NCI-H2227 (cell line): ENCODE measurements around the gene SCNN1A.

Experiments used
- DNase-seq: peaks from one replicate; lab custom pipeline; 2025; ENCODE audit not compliant: unreplicated experiment; lab: John Stamatoyannopoulos, UW

SCNN1A gene

DNA sequence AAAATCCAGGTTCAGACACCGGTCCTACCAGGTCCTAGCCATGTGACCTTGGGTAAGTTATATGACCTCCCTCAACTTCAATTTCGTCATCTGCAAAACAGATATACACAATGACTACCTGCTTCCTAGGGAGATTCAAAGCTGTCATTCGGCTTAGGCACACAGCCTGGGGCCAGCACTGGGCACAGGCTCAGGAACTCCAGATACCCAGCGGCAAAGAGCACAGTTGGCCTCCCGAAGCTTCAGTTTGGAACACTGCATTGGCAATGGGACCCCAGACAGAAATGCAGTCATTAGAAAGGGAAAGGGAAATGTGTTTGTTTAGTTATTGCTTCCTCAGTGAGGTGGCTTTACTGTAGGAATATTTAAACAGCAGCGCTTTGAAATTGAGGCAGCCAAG is 53.5 kb downstream of the SCNN1A start:
- DNase-seq = no peak

DNA sequence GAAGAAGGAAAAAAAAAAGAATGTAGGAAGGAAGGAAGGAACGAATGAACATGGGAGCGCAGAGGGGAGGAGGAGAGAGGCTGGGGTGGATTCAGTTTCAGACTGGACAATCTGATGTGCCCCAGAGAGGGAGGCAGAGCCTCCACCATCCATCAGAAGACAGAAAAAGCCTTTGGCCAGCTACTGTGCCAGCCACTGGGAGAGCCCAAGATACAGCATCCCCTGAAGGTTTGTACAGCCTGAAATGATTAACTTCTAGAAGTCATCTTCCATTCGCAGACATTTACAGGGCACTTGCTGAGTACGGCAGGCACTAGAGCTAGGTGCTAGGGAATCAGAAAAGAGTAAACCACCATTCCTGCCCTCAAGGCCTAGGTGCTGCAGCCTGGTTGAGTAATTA is 55.9 kb downstream of the SCNN1A start:
- DNase-seq = no peak

DNA sequence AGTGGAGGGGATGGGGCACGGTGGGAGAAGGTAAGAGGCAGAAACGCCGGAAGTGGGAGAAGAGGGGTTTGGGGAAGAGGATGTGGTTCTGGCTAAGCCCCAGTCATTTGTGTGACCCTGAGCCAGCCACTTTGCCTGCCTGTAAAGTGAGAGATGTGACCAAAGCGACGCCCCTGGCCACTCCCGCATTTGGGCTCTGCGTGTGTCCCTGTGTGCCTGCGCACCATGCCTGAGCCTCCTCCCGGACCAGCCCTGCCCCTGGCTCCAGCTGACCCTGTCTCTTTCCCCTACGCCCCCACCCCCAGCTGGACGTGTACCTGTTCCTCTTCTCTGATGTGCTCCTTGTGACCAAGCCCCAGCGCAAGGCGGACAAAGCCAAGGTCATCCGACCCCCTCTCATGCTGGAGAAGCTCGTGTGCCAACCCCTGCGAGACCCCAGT is 56.9 kb downstream of the SCNN1A start:
- DNase-seq = no peak

DNA sequence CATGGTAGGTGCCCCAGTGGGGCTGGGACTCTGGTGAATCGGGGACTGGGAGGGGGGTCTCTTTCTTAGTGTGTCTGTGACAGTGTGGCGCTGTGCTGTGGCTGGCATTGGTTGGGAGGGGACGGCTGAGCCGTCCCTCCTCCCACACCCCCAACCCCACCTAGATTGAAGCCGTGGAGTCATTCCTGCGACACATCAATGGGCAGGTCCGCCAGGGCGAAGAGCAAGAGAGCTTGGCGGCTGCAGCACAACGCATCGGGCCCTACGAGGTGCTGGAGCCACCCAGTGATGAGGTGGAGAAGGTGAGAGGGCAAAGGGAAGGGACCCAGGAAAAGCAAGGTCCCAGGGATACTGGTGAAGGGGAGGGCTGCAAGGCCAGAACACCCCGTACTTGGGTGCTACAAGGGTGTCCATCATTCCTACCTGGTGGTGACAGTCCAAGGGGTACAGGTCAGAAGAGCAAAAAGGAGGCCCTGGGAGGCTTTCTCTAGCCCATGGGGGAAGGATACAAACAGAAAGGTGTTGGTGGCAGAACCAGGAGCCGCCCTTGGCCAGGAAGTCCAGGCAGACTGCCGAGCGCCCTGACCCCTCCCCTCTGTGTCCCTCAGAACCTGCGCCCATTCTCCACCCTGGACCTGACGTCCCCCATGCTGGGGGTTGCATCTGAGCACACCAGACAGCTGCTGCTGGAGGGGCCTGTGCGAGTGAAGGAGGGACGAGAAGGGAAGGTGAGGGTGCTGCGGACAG is 57.5 kb downstream of the SCNN1A start:
- DNase-seq = no peak

DNA sequence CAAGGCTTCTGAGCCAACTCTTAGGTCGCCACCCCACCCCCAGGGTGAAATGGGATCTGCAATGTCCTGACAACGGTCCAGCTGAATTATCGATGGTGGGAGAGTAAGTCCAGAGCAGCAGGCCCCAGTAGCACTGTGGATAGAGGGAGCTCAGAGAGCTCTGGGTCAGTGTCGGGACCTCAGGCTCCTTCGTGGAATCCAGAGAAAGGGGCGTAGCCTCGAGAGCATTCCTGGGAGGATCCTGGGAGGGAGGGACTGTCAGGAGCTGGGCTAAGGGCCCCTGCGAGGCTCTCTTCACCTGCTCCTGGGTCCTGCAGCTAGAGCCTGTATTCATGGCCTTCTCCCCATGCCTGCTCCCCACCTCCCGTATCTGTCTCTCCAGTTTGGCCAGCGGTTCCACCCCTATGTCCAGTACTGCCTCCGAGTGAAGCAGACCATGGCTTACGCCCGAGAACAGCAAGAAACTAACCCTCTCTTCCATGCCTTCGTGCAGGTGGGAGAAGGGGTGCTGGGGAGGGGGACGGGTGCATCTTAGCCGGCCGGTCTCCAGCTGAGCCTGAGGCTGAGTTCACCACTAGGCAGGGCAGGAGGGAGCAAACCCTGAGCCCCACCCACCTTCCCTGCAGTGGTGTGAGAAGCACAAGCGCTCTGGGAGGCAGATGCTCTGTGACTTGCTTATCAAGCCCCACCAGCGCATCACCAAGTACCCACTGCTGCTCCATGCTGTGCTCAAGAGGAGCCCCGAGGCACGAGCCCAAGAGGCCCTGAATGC is 58.3 kb downstream of the SCNN1A start:
- DNase-seq = no peak

DNA sequence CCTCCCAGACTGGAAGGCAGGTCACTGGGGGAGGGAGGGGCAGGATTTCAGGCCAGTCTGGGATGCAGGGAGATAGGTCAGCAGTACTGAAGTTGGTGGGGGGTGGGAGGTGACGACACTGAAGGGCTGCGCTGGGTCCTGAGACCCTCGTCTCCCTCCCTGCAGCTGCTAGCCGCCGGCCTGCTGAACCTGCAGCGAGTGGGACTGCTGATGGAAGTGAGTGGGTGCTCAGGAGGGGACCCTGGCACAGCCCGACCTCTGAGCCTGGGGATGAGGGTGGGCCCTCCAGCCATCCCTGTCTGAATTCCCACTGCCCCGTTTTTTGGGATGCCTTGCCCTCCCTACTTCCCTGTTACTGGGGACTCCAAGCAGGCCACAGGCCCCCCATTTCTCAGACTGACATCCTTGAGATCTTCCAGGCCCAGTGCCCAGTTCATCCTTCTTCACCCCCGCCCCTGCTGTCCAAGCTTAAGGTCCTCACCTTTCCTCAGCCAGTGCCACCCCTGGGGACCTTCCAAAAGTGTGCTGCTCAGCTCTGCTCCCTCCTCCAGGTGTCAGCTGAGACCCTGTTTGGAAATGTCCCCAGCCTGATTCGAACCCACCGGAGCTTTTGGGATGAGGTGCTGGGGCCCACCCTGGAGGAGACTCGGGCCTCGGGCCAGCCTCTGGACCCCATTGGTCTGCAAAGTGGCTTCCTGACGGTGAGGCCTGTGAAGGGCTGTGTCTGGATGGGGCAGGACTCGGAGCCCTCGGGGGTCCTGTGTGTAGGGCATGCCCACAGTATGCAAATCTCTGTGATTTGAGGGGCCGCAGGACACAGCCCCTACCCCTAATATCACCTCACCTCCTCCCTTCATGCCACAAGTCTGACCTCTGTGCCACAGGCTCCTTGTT is 59.4 kb downstream of the SCNN1A start:
- DNase-seq = no peak

DNA sequence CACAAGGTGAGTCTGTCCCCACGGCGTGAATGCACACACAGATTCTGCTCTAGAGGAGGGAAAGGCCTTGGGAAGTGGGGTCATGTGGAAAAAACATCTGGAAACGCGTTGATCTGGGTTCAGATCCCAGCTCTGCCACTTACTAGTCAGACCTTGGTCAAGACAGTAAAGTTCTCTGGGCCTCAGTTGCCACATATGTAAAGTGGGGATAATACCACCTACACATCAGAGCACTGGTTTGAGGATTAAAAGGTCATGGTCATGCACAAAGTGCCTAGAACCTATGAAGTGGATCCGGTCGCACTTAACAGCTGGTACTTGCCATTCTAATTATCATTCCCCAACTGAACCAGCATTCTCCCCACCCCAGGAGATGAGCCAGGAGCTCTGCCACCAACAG is 60.2 kb downstream of the SCNN1A start:
- DNase-seq = no peak

DNA sequence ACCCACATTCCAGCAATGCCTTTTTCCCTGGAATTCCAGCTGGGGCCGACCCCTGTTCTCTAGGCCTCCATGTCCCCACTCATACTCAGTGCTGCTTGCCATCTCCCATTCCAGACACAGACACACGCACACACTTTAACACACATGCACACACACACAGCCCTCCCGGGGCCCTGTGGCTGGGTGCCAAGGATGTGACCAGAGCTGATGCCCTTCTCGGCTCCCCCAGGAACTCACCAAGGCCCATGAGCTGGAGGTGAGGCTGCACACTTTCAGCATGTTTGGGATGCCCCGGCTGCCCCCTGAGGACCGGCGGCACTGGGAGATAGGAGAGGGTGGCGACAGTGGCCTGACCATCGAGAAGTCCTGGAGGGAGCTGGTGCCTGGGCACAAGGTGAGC is 60.6 kb downstream of the SCNN1A start:
- DNase-seq = no peak

DNA sequence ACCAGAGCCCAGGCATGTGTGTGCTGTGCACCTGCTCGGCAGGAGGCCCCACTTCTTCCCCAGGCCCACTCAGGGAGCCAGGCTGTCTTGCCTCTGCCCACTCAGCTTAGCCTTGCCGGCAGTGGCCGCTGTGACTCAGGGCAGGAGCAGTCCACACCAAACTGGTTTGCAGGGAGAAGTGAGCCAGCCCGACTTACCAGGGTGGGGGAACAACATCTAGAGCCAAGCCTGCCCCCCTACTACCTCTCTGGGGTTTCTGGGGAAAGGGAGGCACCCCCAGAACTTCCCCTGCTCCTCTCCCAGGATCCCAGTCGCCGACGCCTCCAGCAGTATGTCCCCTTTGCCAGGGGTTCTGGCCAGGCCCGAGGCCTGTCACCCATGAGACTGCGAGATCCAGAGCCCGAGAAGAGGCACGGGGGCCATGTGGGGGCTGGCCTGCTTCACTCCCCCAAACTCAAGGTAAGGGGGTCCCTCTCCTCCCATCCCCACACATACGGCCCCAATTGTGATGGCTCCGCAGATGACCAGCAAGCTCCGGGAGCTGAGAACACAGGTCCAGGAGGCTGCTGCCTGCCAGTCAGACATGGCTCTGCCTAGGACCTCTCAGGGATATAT is 61.9 kb downstream of the SCNN1A start:
- no peak for DNase-seq

DNA sequence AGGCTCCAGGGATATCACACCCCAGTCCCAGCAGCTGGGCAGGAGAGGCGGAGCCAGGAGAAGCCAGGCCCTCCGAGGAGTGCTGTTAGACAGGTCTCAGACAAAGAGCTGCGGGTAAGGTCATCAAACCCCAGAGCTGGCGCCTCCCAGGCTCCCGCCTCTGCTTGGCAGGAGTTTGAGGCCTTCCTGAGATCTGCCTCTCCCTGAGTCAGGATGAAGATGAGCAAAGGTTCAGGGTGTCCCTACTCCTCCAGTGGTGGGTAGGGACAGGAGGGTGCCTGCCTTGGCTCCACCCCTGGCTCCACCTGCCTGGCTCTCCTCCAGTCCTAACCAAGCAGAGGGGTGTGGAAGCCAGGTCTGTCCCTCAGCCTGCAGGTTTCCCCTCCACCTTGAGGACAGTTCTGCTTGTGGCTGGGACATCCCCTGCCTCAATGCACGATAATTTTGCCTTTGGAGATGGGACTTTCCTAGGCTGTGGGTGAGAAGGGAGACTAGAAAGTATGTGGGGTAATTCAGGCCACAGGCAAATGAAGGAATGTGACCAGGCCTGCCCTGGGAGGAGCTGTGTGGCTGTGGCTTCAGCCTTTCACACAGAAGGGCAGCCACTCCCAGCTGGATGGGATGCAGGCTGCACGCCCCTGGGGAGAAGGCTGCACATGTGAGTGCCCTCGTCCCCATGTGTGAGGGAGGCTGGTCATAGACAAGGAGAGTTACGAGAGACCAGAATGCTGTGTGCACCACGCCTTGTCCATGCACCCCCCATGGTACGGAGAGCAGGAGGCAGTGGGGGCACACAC is 62.6 kb downstream of the SCNN1A start:
- no peak for DNase-seq

DNA sequence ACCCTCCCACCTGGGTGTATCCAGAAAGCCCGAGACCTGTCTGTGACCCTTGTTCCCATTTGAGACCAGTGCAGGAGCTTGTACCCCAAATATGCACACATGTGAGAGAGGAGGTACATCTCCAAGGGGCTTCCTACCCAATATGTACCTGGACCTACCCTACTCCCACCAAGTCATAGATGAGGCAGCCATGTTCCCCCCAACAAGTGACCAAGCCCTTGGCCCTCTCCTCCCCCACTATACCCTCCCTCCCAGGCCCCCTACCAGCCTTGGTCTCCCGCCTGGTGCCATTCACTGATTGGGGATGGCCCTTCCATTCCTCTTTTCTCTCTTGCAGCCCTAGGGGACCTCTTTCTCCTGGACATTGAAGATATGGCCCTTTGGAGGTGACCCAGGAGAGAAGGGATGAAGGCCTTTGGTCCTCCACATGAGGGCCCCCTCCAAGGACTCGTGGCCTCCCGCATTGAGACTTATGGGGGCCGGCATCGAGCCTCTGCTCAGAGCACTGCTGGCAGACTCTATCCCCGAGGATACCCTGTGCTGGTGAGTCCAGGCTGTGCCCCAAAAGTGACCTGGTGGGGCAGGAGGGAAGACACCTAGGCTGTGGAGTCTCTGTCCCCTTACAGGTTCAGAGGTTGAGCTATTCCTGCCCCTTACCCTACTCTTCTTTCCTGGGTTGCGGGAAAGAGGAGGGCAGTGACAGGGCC is 63.4 kb downstream of the SCNN1A start:
- no peak for DNase-seq

DNA sequence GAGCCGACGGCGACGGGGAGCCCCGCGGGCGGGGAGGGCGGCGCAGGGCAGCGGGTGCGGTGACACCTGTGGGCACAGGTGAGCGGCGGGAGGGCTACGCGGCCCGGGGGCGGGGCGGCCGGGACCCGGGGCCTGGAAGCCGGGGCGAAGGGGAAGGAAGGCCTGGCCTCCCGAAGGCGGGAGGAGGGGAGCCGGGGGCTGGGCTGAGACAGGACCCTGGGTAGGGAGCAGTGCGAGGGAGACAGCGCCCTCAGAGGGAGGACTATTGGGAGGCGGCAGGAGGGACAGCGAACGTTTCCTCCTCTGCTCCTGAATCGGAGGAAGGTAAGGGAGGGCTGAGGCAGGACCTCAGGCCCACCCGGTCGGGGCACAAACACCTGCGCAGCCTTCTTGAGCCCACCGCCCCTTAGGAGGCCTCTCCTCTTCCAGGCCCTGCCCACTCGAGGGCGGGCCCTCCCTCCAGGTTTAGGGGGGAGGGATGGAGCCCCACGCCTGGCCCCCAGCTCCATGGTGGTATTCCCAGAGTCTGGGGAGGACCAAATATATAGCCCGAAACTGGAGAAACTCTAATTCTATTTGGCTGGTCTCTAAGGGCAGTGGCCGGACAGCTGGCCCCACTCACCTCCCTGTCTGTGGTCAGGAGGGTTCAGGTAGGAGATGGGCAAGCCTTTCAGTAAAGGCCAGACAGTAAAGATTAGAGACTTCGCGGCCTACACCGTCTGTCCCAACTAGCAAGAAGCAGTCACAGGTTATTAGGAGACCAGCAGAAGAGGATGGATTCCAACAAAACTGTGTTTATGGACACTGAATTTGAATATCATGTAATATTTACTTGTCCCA is 64.4 kb downstream of the SCNN1A start:
- no peak for DNase-seq

DNA sequence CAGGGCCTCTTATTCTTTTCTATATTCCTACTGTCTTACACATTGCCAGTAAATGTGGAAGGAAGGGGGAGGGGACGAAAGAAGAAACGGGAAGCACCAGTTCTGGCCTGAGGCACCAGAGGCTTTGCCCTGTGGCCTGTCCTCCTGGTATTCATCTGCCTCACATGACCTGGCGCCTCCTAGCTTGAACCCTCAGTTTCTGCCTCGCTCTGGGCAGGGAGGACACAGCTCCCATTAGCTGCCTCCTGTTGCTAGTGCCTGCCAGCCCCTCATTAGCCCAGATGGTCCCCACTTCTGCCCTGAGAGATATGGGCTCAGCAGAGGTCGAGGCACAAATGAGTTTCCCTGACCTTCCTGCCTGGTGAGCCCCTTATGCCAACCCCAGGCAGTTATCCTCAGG is 67.8 kb downstream of the SCNN1A start:
- no peak for DNase-seq

DNA sequence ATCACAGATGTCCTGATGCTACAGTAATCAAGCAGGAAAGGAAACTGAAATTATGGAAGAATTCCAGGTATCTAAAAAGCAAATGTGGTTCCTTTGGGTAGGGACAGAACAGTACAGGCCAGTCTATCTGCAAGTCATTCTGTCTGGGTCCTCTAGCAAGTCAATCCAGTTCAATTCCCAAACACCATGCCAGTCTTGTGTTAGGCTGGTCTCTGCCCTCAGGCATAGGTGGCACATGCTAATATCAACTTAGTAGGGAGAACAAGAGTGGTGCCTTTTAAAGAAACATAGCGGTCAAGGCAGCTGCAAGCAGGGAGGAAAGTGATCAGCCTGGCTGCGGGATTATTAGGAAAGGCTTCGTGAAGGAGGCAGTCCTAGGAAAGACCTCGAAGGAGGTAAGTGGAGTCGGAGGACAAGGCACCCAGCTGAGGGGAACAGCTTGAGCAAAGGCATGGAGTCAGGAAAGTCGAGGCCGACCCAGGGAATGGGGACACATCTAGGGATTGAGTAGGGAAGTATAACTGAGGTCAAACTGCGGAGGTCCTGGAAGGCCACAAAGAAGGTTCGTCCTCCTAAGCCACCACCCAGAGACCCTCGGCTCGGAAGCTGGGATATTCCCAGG is 68.7 kb downstream of the SCNN1A start:
- no peak for DNase-seq

DNA sequence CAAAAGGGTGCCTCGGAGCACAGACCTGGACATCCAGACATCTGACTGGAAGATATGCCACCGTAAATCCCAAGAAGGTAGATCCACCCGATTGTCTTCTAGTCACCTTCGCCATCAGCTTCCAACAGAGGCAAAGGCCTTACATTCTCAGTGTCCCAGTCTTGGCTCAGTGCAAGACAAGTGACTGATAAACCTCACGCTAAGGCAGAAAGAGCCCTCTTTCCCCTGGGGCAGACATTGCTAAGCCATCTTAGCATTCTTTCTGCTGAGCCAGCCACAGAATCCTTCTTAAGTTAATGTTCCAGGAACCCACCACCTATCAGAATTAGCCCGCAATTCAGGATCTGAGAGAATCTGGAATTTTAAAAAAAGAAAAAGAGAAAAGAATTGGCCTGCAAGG is 69.2 kb downstream of the SCNN1A start:
- no peak for DNase-seq

DNA sequence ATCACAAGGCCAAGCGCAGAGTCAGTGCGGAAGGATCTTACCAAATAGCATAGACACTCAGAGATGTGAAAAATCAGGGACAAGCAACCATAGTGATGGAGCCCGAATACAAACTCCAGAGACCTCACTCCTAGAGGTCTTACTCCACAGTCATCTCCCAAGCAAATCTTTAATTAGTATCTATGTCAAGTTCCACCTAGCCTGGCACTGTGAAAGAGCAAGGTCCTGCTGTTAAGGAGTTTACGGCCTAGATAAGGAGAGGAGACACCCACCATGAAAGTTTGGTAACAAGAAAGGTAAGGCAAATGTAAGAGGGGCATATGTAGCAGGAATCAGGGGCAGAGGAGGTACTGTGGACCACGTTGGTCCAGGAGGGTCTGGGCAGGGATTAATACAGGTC is 72.3 kb downstream of the SCNN1A start:
- no peak for DNase-seq

DNA sequence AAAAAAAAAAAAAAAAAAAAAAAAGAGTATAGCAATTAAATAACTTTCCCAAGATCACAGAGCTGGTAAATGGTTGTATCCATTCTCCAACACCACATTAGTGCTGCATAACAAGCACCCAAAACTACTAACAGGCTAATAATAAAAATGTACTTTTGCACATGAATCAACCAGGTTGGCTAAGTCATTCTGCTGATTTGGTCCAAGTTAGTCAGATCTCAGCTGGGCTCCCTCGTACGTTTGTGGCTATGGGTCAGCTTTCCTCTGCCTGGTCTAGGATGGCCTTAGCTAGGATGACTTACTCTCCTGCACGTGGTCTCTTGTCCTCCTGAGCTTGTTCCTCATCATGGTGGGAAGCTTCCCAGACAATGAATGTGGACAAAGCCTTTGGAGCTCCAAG is 72.7 kb downstream of the SCNN1A start:
- DNase-seq = no peak

DNA sequence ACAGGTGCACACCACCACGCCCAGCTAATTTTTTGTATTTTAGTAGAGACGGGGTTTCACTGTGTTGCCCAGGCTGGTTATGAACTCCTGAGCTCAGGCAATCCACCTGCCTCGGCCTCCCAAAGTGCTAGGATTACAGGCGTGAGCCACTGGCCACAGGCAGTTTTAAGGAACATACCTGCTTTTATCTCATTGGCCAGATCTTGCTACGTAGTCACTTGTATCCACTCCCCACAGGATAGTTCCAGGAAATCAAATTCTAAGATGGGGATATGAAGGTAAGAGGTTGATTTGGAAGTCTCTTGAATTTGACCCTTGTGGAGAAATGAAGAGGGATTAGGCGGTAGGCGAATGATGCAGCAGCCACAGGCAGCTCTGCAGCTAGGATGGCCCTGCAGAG is 73.6 kb downstream of the SCNN1A start:
- no peak for DNase-seq
